Keratinocyte (primary cell): Measurements from ENCODE around the gene PIGU. TPM values are rescaled to one million over a fixed set of nuclear protein-coding genes. Genes with fewer than 3 reads are reported as not detected.

Experiments
- DNase-seq: peaks from one replicate; pipeline ENCODE4 v3.0.0-alpha.2; 2011; ENCODE audit warnings: low read depth, missing footprints, low spot score
- FAIRE-seq: peaks from 2 replicates; lab custom pipeline; 2011; peaks lifted over from hg19 to GRCh38; lab: Jason Lieb, UNC
- H2AFZ ChIP-seq: 2 replicates; pipeline ENCODE4 v1.6.0; 2012; ENCODE audit warnings: low read length, control low read depth, inconsistent platforms; ENCODE audit not compliant: control insufficient read depth
- H3K27ac ChIP-seq: 2 replicates; pipeline ENCODE4 v1.5.1; 2011; ENCODE audit warnings: low read length; ENCODE audit not compliant: control insufficient read depth, insufficient read depth
- H3K27me3 ChIP-seq: 3 replicates; pipeline ENCODE4 v1.6.0; 2011; ENCODE audit warnings: low read length; ENCODE audit not compliant: control insufficient read depth, insufficient read depth; ENCODE audit errors: extremely low read depth
- H3K36me3 ChIP-seq, 2 experiments: 2 replicates in 1 of 2; 3 replicates in 1 of 2; pipeline ENCODE4 v1.5.1; 2011; ENCODE audit warnings: low read length in 2 of 2, mild to moderate bottlenecking in 1 of 2; ENCODE audit not compliant: control insufficient read depth in 2 of 2, insufficient read depth in 2 of 2; ENCODE audit errors: extremely low read depth in 1 of 2
- H3K4me1 ChIP-seq: 3 replicates; pipeline ENCODE4 v1.5.1; 2011; ENCODE audit warnings: low read length; ENCODE audit not compliant: control insufficient read depth, insufficient read depth; ENCODE audit errors: extremely low read depth
- H3K4me2 ChIP-seq: 3 replicates; pipeline ENCODE4 v1.6.0; 2011; ENCODE audit warnings: low read depth, low read length; ENCODE audit not compliant: control insufficient read depth, insufficient read depth; ENCODE audit errors: extremely low read depth
- H3K4me3 ChIP-seq, 3 experiments: fragments of 200-600 bp in 1 of 3; sonication (generic) in 1 of 3; 2 replicates in 2 of 3; 3 replicates in 1 of 3; pipeline ENCODE4 v1.5.1; 2011 to 2016; ENCODE audit warnings: low read length in 3 of 3, mild to moderate bottlenecking in 3 of 3, control low read depth in 2 of 3, inconsistent platforms in 1 of 3, low read depth in 1 of 3, mixed read lengths in 1 of 3, mixed run types in 1 of 3, moderate library complexity in 1 of 3; ENCODE audit not compliant: control insufficient read depth in 2 of 3, insufficient read depth in 2 of 3; ENCODE audit errors: extremely low read depth in 1 of 3
- H3K79me2 ChIP-seq: 2 replicates; pipeline ENCODE4 v1.6.0; 2012; ENCODE audit warnings: low read length; ENCODE audit not compliant: control insufficient read depth, insufficient read depth
- H3K9ac ChIP-seq: 3 replicates; pipeline ENCODE4 v1.6.0; 2011; ENCODE audit warnings: low read length; ENCODE audit not compliant: control insufficient read depth, insufficient read depth; ENCODE audit errors: extremely low read depth
- H3K9me1 ChIP-seq: 3 replicates; pipeline ENCODE4 v1.6.0; 2011; ENCODE audit warnings: low read length; ENCODE audit not compliant: control insufficient read depth, insufficient read depth; ENCODE audit errors: extremely low read depth
- H3K9me3 ChIP-seq: 2 replicates; pipeline ENCODE4 v1.5.1; 2012; ENCODE audit warnings: low read depth, low read length; ENCODE audit not compliant: control insufficient read depth
- H4K20me1 ChIP-seq: 3 replicates; pipeline ENCODE4 v1.6.0; 2011; ENCODE audit warnings: low read length; ENCODE audit not compliant: control insufficient read depth, insufficient read depth; ENCODE audit errors: extremely low read depth
- CTCF ChIP-seq, 3 experiments: IDR thresholded peaks in 1 of 3; conservative IDR thresholded peaks in 1 of 3; optimal IDR thresholded peaks in 1 of 3; 2 replicates in 2 of 3; 3 replicates in 1 of 3; pipeline versions ENCODE3 to v1.5.1; 2011; ENCODE audit warnings: low read length in 3 of 3, mild to moderate bottlenecking in 3 of 3, moderate library complexity in 2 of 3, control low read depth in 1 of 3, inconsistent platforms in 1 of 3; ENCODE audit not compliant: insufficient read depth in 2 of 3; ENCODE audit errors: extremely low read depth in 1 of 3
- EZH2 ChIP-seq: IDR thresholded peaks from one replicate; pipeline ENCODE4 v1.6.1; 2012; ENCODE audit warnings: inconsistent platforms, mild to moderate bottlenecking, low read length, moderate library complexity
- dilution Hi-C: fragments of 300-500 bp; cut with MboI; formaldehyde crosslinking; loops from one replicate; pipeline ENCODE4 v1.7.0; 2020; ENCODE audit warnings: low sequenced_read_pairs; ENCODE audit not compliant: extremely low pct_ligation_motif_present
- polyA plus RNA-seq, 5 experiments: library from polyadenylated mRNA; depleted of rRNA in 3 of 5; stranded (reverse) in 3 of 5; stranded (forward) in 1 of 5; unstranded in 1 of 5; fragments of >200 nt; gene quantifications; 1 replicate in 1 of 5; 2 replicates in 3 of 5; 3 replicates in 1 of 5; pipeline versions ENCODE4 v1.2.1 to v1.2.3, GENCODE V29; 2011 to 2012; ENCODE audit warnings: missing spikeins in 2 of 5, low read depth in 1 of 5, low replicate concordance in 1 of 5

PIGU gene
- polyA plus RNA-seq, 1 donor (not counting 4 experiments of a cell fraction or from before 2014, with no cell fraction given): 48.0 TPM

- no peak for TF ChIP-seq EZH2
- no peak for TF ChIP-seq CTCF (optimal IDR thresholded peaks at IDR 0.05 in 1 of 3, IDR thresholded peaks at IDR 0.05 in 1 of 3, conservative IDR thresholded peaks at IDR 0.05 in 1 of 3; ENCODE audit: extremely low read depth in 1 of 3, insufficient read depth in 2 of 3, low read length in 3 of 3)
- Histone ChIP-seq H3K9ac (no peak overlapping the region), H3K36me3 (peaks cover 4 to 24% of the 10 kb centered on the region in 2 experiments), H3K27ac (no peak overlapping the region), H3K4me1 (peaks cover 15% of the 10 kb centered on the region), H3K9me1 (peaks cover 5% of the 10 kb centered on the region), H4K20me1 (peaks cover 10% of the 10 kb centered on the region), H3K79me2 (no peaks in the 10 kb centered on the region), H2AFZ (no peak overlapping the region), H3K9me3 (no peaks in the 10 kb centered on the region), H3K4me2 (no peak overlapping the region), H3K27me3 (no peaks in the 10 kb centered on the region), H3K4me3 (no peak overlapping the region)
- FAIRE-seq (no peak), DNase-seq (no peak)
- dilution Hi-C loops: no loop called here
These were observed 40.6 kb upstream of the PIGU start for GRCh38 chr20:34717230-34718095.

- dilution Hi-C loops: no loop called here
- DNase-seq: no peak
These were observed 40.0 kb upstream of the PIGU start for GRCh38 chr20:34716921-34717229.

More at GRCh38 chr20:34716921-34717229, 40.0 kb upstream of the PIGU start:
- H3K9me1 ChIP-seq: peaks cover 5% of the 10 kb centered on the region
- H3K27me3 ChIP-seq: no peaks in the 10 kb centered on the region
- peaks cover 15% of the 10 kb centered on the region for H3K4me1 ChIP-seq
- peaks cover 10% of the 10 kb centered on the region for H4K20me1 ChIP-seq
- H3K79me2 ChIP-seq: no peaks in the 10 kb centered on the region
- no peak overlapping the region for H3K9ac ChIP-seq
- H3K9me3 ChIP-seq: no peaks in the 10 kb centered on the region
- peaks cover 4 to 24% of the 10 kb centered on the region in 2 experiments for H3K36me3 ChIP-seq
- H3K4me2 ChIP-seq: no peak overlapping the region
- no peak for TF ChIP-seq CTCF (optimal IDR thresholded peaks at IDR 0.05 in 1 of 3, IDR thresholded peaks at IDR 0.05 in 1 of 3, conservative IDR thresholded peaks at IDR 0.05 in 1 of 3; ENCODE audit: extremely low read depth in 1 of 3, insufficient read depth in 2 of 3, low read length in 3 of 3)
- TF ChIP-seq EZH2: no peak
- no peak for FAIRE-seq
- H3K27ac ChIP-seq: no peak overlapping the region
- H3K4me3 ChIP-seq: no peak overlapping the region
- no peak overlapping the region for H2AFZ ChIP-seq
